PC-3 (cell line): ENCODE results near the gene COX5A. TPM values are rescaled to one million over a fixed set of nuclear protein-coding genes. Genes with fewer than 3 reads are reported as not detected.

Experiments
- ATAC-seq: fragments of 200-7000 bp; cut with Tn5 transposase; 2 replicates; pipeline ENCODE4 v1.9.1; 2020; ENCODE audit warnings: mild to moderate bottlenecking, moderate library complexity
- BruUV-seq: library from RNA; stranded (reverse); fragments of 400-500 nt; replicated peaks from 2 replicates; lab custom pipeline; 2021; lab: Mats Ljungman, UMichigan
- CTCF ChIA-PET: fragments of 300-600 bp; sonication (Branson Sonifier 250); formaldehyde crosslinking; loops from one replicate; lab custom pipeline; 2022; ENCODE audit warnings: antibody characterized with exemption; lab: Charles Lee
- POLR2A ChIA-PET: fragments of 300-600 bp; sonication (Branson Sonifier 250); formaldehyde crosslinking; loops from one replicate; lab custom pipeline; 2022; ENCODE audit warnings: antibody characterized with exemption; ENCODE audit not compliant: unreplicated experiment; lab: Charles Lee
- DNase-seq: peaks from one replicate; pipeline ENCODE4 v3.0.0-alpha.2; 2015
- H2AFZ ChIP-seq: fragments of 300-600 bp; sonication (generic); 2 replicates; pipeline ENCODE4 v1.6.0; 2016; ENCODE audit warnings: antibody characterized with exemption, low read length
- H3F3A ChIP-seq: fragments of 300-600 bp; sonication (generic); one replicate; pipeline ENCODE4 v1.6.0; 2017; ENCODE audit warnings: antibody characterized with exemption, low read length, control low read depth, mild to moderate bottlenecking; ENCODE audit not compliant: unreplicated experiment
- H3K27ac ChIP-seq: fragments of 300-600 bp; sonication (generic); 2 replicates; pipeline ENCODE4 v1.5.1; 2016; ENCODE audit warnings: mild to moderate bottlenecking, low read length
- H3K27me3 ChIP-seq: fragments of 300-600 bp; sonication (generic); 2 replicates; pipeline ENCODE4 v1.6.1; 2016; ENCODE audit warnings: low read length, mixed read lengths
- H3K36me3 ChIP-seq: fragments of 300-600 bp; sonication (generic); 2 replicates; pipeline ENCODE4 v1.6.1; 2016; ENCODE audit warnings: low read depth, mixed run types, low read length, mixed read lengths
- H3K4me1 ChIP-seq: fragments of 300-600 bp; sonication (generic); 2 replicates; pipeline ENCODE4 v1.5.1; 2016; ENCODE audit warnings: low read length; ENCODE audit not compliant: insufficient read depth
- H3K4me2 ChIP-seq: fragments of 300-600 bp; sonication (generic); 2 replicates; pipeline ENCODE4 v1.6.0; 2016; ENCODE audit warnings: low read length
- H3K4me3 ChIP-seq: fragments of 300-600 bp; sonication (generic); 2 replicates; pipeline ENCODE4 v1.5.1; 2016; ENCODE audit warnings: mild to moderate bottlenecking, low read length, mixed read lengths
- H3K79me2 ChIP-seq: fragments of 300-600 bp; sonication (generic); 2 replicates; pipeline ENCODE4 v1.6.1; 2017; ENCODE audit warnings: low read length, mixed read lengths
- H3K9ac ChIP-seq: fragments of 300-600 bp; sonication (generic); 2 replicates; pipeline ENCODE4 v1.6.0; 2016; ENCODE audit warnings: mild to moderate bottlenecking, low read length
- H3K9me2 ChIP-seq: fragments of 300-600 bp; sonication (generic); replicated peaks from 2 replicates; pipeline ENCODE4 v1.6.1; 2016; ENCODE audit warnings: mixed run types, low read length, mixed read lengths
- H3K9me3 ChIP-seq: fragments of 300-600 bp; sonication (generic); 2 replicates; pipeline ENCODE4 v1.6.1; 2016; ENCODE audit warnings: low read length, mixed read lengths
- H4K20me1 ChIP-seq: fragments of 300-600 bp; sonication (generic); 2 replicates; pipeline ENCODE4 v1.6.1; 2016; ENCODE audit warnings: low read length, mixed read lengths
- CTCF ChIP-seq: fragments of 300-600 bp; sonication (generic); conservative IDR thresholded peaks from 2 replicates; pipeline ENCODE4 v1.5.1; 2017; ENCODE audit warnings: antibody characterized with exemption, low read depth, mild to moderate bottlenecking, low read length
- EZH2 ChIP-seq: fragments of 300-600 bp; sonication (generic); IDR thresholded peaks from one replicate; pipeline ENCODE4 v1.6.1; 2017; ENCODE audit warnings: antibody characterized with exemption, mild to moderate bottlenecking, low read length; ENCODE audit not compliant: unreplicated experiment
- intact Hi-C: fragments of 100-400 bp; cut with micrococcal nuclease; formaldehyde crosslinking; loops from 2 replicates; pipeline ENCODE4 v1.9.0; 2023
- total RNA-seq: library from RNA; depleted of rRNA; stranded (reverse); fragments of >200 nt; gene quantifications from 2 replicates; pipeline ENCODE4 v1.2.3, GENCODE V29; 2014

The COX5A gene
- total RNA-seq, 1 experiment from 2014 or later: 145 TPM

GRCh38 chr15:74956648-74957475 lies 19.0 kb upstream of the COX5A start, which contains the start of gene RPP25:
TSS of gene RPP25 (minus strand) at chr15:74956772. CDS start at chr15:74956583, 189 bp downstream.
- Histone ChIP-seq H3K79me2 (peaks cover 8% of the 10 kb centered on the region), H3K4me2 (peak within 1 kb of the TSS; percentile 98), H3K27me3 (no peaks in the 10 kb centered on the region), H3F3A (no peaks in the 10 kb centered on the region), H3K4me3 (peak within 1 kb of the TSS; percentile 78), H2AFZ (peak within 1 kb of the TSS; percentile 99), H3K9ac (peak within 1 kb of the TSS; percentile 55), H3K36me3 (no peaks in the 10 kb centered on the region), H3K9me2 (no peaks in the 10 kb centered on the region), H4K20me1 (no peaks in the 10 kb centered on the region), H3K27ac (no peak within 1 kb of the TSS), H3K9me3 (no peaks in the 10 kb centered on the region), H3K4me1 (peaks cover 18% of the 10 kb centered on the region; the same call in 1 of the 2 replicates)
- ATAC-seq (peak; percentile 92), DNase-seq (peak; percentile 77)
- no peak for TF ChIP-seq CTCF
- TF ChIP-seq EZH2: no peak
- ChIA-PET CTCF (interaction anchor here (0.5 to 1.5 kb wide), 3 partner anchors 31 to 187 kb away, joined by 3 to 5 read pairs (median 4); no protein-coding TSS in a partner anchor), POLR2A (no interaction called here)
- BruUV-seq: no TSS peak
- intact Hi-C loops: no loop called here

- ATAC-seq: peak; percentile 29
- Histone ChIP-seq H3F3A (no peaks in the 10 kb centered on the region), H3K27me3 (no peaks in the 10 kb centered on the region), H3K4me3 (peak overlapping the region; percentile 78), H3K79me2 (peaks cover 8% of the 10 kb centered on the region), H3K4me2 (peak overlapping the region; percentile 98), H3K9ac (peak overlapping the region; percentile 55; the same call in 1 of the 2 replicates), H3K9me2 (no peaks in the 10 kb centered on the region), H3K4me1 (peaks cover 18% of the 10 kb centered on the region; the same call in 1 of the 2 replicates), H2AFZ (peak overlapping the region; percentile 99), H4K20me1 (no peaks in the 10 kb centered on the region), H3K36me3 (no peaks in the 10 kb centered on the region), H3K27ac (no peak overlapping the region), H3K9me3 (no peaks in the 10 kb centered on the region)
- intact Hi-C loops: no loop called here
- DNase-seq: no peak
- no TSS peak for BruUV-seq
- CTCF ChIA-PET: no interaction called here
- POLR2A ChIA-PET: no interaction called here
- TF ChIP-seq EZH2: no peak
- TF ChIP-seq CTCF: peak; percentile 31; the same call in 1 of the 2 replicates
Observed at GRCh38 chr15:74955796-74956647, 18.1 kb upstream of the COX5A start.
